ENCODE data around the gene PLEKHM3.

GRCh38 chr2:207833251-207833751, 192.0 kb downstream of the PLEKHM3 start:
- TF ChIP-seq CTCF (IDR thresholded peaks at IDR 0.05) (no peak), POLR2A (IDR thresholded peaks at IDR 0.05) (no peak)
